WI38 (cell line): Measurements from ENCODE around the gene MUSK.

Source experiments
- H3K4me3 ChIP-seq: 2 replicates; pipeline ENCODE4 v1.5.1; 2011; ENCODE audit warnings: low read depth, mild to moderate bottlenecking, control low read depth, low read length
- TF ChIP-seq, protein P1 (sequence below): IDR thresholded peaks from 2 replicates; pipeline ENCODE4 v1.5.1; 2012; ENCODE audit warnings: low read depth, mild to moderate bottlenecking, control low read depth, low read length

The MUSK gene

DNA sequence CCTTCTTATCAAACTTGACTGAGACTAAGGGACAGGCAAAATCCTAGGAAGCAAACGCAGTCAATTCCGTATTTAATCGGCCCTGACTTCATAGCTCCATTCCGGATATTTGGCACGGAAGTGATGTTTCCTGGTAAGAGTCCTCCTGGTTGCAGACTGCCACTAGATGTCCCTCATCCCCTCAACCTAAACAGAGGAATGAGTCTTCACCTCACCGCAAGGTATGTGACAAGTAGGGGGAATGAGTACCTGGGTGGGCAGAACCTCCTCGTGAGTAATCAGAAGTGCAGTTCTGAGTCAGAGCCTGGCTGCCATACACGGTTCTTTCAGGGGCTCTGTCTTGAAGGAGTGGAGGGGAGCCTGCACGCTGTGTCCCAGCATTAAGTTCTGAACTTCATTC is 173.6 kb downstream of the MUSK start:
- H3K4me3 ChIP-seq = no peak overlapping the region
- TF ChIP-seq, protein P1, sequence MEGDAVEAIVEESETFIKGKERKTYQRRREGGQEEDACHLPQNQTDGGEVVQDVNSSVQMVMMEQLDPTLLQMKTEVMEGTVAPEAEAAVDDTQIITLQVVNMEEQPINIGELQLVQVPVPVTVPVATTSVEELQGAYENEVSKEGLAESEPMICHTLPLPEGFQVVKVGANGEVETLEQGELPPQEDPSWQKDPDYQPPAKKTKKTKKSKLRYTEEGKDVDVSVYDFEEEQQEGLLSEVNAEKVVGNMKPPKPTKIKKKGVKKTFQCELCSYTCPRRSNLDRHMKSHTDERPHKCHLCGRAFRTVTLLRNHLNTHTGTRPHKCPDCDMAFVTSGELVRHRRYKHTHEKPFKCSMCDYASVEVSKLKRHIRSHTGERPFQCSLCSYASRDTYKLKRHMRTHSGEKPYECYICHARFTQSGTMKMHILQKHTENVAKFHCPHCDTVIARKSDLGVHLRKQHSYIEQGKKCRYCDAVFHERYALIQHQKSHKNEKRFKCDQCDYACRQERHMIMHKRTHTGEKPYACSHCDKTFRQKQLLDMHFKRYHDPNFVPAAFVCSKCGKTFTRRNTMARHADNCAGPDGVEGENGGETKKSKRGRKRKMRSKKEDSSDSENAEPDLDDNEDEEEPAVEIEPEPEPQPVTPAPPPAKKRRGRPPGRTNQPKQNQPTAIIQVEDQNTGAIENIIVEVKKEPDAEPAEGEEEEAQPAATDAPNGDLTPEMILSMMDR = no peak

DNA sequence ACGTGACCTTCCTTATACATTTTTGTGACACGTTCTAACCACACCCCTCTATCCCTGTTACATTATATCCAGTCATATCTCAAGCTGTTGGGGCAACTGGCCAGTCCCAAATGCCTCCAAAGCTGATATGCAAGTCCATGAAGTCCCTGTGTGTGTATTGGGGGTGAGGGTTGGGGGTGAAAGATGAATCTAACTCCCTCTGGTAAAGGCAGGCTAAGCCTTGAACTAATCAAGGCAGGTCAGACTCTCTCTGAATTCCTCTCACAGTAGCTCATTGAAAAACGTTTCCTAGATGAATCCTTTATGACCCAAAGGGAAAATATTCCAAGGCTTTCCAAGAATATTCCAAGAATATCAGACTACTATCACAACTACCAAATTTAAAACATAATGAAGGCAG is 174.4 kb downstream of the MUSK start:
- TF ChIP-seq, protein P1 = no peak
- no peak overlapping the region for H3K4me3 ChIP-seq

DNA sequence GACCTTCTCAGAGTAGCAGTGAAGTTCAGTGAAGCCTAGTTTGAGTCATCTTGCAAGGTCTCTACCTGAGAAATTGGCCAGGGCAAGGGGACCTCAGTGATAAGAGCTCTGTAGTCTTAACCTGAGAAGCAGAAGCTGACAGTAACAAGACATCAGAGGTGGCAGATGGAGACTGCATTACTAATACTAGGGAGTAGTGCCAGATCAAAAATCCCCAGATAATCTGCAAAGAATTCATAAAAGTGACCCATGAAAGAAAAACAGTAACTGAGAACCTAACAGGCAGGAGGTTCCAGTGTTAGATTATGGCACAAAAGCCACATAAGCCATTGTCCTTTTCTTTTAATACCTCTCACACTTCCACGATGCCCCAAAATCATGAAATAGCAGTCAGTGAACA is 175.5 kb downstream of the MUSK start:
- H3K4me3 ChIP-seq = no peak overlapping the region
- TF ChIP-seq, protein P1 = no peak

DNA sequence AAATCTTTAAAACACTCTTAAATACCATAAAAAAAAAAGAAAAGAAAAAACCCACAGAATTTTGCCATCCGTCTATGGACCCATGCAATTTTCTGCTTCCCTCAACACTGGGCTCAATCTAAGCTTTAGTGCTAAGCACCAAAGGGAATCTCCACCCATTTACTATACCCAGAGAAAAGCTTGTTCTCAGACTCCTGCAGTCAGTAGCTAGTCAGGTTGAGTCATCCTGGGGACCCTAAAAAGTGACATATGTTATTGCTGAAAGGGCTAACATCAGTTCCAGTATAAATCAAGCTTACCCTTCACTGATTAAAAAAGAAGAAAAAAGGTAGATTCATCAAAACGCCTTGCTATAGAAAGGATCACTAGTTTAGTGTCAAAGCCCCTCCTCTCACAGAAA is 177.6 kb downstream of the MUSK start:
- H3K4me3 ChIP-seq = no peak overlapping the region
- TF ChIP-seq, protein P1 = no peak

DNA sequence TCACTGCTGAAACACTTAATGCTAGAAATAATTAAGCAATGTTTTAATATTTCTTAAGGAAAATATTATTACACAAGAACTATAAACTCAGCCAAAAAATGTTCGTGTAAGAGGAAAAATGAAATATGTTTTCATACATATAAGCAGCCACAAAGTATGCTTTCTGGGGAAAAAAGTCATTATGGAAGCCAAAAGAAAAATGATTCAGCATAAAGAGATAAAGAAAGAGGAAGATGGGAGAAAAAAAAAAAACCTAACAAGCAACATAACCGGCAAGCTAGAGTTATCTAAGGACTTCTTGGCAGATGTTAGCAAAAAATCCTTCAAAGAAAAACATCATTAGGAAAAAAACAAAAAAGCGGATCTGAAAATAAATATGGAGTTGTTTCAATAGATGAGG is 179.1 kb downstream of the MUSK start:
- TF ChIP-seq, protein P1 = no peak
- H3K4me3 ChIP-seq = no peak overlapping the region

DNA sequence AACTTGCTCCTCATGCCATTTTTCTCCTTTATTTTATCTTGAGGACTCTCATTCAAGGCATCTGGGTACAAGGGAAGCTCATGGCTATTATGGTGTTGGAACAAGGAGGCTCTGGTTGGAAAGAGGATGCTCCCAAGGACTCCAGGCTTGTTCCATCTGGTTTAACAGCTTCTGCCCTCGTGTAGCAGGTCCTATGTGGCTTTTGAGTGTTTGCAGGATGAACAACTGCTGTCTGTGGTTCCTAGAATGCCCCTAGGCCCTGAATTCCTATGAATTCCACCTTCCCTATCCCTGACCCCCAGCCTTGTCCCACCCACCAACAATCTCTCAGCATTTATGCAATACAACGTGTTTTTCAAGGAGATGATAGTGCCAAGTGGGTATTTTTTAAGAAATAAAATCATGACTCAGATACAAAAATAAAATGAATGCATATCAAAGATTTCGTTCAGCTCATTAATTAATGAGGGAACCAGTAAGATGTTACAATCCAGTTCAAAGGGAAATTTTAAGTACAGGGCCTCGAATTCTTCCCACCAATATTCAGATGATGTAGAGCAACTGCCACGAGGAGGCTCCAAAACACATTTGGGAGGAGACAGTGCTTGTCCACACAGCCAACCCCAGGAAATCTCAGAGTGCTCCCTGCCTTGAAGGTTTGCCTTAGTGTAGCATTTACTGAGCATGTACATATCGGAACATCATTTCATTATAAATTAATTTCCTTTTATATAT is 182.0 kb downstream of the MUSK start:
- TF ChIP-seq, protein P1 = no peak
- no peak overlapping the region for H3K4me3 ChIP-seq
